IPS-NIHi11 (cell line): Measurements from ENCODE around the gene SLC9A8.
"Not testable (repeated sequence)": the region's sequence is repeated elsewhere in the genome, so short reads cannot be mapped to it uniquely, and the experiment has no call there.

ENCODE experiments used
- DNase-seq: peaks from one replicate; pipeline ENCODE4 v3.0.0; 2012; ENCODE audit warnings: mixed read lengths, low spot score

SLC9A8 gene

DNA sequence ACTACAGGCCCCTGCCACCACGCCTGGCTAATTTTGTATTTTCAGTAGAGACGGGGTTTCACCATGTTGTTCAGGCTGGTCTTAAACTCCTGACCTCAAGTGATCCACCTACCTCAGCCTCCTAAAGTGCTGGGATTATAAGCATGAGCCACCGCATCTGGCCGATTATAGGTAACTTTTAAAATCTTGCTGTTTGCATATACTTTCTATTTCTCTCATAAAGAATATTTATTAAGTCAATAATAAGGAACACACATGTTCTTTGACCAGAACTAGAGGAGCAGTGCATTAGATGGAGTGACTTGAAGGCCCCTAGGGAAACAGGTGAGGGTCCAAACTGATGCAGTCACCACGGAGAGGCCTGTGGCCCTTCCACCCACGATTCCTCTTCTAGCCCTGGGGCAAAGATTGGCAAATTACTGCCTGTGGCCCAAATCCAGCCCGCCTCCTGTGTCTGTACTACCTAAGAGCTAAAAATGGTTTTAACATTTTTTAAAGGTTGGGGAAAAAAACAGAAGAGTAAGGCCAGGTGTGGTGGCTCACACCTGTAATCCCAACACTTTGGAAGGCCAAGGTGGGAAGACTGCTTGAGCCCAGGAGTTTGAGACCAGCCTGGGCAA lies 83.0 kb downstream of the SLC9A8 start:
- DNase-seq, result not testable (repeated sequence)

DNA sequence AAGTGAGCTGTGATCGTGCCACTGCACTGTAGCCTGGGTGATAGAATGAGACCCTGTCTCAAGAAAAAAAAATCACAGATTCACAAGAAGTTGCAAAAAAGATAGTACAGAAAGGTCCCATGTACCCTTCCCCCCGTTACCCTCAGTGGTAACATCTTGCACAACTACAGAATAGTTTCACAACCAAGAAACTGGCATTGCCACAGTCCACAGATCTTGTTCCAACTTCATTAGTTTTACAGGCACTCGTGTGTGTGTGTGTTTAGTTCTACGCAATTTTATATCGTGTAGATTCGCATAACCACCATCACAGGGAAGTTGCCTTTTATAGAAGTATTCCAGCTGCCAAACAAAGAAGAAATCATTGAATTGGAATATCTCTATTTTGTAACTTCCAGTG lies 83.6 kb downstream of the SLC9A8 start:
- DNase-seq, result no peak

DNA sequence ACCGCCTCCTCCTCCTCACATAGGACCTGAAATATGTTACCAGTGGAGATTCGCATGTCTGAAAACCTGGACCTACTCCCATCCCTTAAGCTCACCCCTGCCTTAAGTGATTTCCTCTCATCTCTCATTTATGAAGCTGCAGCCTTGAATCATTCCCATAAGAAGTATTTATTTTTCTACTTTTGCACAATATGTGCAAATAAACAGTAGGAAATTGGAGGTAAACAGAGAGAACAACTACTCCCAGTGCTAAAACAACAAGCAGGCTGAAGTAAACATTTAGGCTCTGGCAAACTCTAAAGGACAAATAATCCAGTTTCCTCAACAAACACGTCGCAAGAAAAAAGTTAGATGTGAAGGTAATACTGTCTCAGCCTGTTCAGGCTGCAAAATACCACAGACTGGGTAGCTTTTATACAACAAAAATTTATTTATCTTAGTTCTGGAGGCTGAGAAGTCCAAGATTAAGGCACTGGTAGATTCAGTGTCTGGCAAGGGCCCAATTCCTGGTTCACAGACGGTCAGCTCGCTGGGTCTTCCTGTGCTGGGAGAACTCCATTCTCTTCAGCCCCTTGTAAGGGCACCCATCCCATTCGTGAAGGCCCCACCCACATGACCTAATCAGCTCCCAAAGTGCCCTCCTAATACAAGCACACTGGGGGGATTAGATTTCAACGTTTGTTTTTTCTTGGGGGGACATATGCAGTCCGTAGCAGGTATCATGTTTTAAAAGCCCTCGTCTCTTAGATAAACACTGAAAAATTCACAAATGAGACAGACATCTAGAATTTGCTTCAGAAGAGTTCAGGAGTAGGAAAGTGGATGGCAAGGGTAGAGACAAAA lies 87.1 kb downstream of the SLC9A8 start:
- DNase-seq, result no peak

DNA sequence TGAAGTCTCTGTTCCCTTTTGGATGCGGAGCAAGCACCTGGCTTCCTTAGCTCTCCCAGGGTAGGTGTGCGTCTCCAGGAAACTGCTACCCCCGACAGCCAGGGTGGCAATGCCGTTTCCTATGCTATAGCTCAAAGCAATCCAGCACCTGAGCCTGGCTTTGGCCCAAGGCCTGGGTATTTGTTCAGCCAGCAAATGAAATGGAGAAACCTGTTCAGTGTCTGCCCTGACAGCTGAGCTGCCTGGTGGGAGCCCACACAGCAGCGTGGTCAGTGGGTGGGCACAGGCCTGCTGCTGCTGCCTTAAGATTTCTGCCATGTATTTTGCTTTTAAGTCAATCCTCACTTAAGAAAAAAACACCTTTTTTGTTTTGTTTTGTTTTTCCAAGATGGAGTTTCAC lies 89.0 kb downstream of the SLC9A8 start:
- no peak for DNase-seq

DNA sequence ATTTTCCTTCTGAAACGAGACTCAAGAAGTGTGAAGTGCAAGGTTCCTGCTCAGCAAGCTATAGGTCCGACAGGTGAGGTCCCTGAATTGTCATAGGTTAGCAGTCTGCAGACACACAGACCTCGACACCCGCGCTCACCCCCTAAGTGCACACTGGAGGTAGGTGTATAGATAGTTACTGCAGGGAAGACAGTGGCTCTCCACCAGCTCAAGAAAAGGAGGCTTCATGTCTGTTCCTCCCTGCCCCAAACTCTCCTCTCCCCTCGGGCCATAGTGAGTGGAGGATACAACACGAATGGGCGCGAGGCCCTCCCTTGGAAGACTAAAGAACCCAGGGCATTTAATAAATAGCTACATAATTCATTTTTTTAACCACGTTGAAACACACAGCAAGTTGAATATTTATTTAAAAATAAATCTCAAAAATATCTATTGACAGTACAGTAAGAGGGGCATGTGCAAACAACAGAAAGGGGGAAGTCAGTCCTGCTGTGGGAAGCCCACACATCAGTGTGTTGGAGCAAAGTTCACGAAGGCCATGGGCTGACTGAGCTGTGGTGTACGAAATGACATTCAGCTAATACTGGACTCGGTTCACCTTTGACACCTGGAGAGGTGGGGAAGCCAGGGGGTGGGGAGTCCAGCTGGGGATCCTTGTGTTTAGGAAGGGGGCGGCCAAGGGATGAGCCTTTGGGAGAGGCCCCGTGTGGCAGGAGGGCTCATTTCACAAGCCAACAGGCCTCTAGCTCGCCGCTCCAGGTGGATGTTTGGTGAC lies 92.0 kb downstream of the SLC9A8 start:
- DNase-seq, result no peak

DNA sequence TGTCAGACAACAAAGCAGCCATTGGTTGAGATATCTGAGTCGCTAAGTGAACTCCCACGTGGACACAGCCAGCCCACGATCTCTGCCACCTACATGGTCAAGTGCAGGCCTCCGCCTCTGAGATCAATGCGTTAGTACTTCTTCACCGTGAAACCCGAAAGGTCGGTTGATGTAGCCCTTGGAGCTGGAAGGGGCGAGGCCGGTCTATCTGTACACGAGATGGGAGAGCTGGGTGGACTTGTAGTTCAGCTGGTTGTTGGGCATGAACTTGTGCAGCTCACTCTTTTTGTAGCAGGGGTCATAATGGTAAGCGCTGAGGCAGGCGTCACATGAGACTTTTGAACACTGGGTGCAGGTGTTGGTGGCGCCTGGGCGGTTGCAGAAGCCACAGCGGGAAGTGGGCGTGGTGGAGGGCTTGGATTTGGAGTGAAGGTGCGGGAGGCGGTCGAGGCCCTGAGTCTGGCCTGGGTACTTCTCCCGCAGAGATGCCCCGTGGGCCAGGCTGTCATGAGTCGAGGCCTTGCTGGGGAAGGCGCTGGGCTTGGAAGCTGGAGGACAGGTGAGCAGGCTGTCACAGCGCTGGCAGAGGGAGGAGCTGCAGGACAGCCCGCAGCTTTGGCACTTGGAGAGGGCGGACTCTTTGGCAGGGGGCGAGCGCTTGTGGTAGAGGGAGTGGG lies 92.9 kb downstream of the SLC9A8 start:
- no peak for DNase-seq

DNA sequence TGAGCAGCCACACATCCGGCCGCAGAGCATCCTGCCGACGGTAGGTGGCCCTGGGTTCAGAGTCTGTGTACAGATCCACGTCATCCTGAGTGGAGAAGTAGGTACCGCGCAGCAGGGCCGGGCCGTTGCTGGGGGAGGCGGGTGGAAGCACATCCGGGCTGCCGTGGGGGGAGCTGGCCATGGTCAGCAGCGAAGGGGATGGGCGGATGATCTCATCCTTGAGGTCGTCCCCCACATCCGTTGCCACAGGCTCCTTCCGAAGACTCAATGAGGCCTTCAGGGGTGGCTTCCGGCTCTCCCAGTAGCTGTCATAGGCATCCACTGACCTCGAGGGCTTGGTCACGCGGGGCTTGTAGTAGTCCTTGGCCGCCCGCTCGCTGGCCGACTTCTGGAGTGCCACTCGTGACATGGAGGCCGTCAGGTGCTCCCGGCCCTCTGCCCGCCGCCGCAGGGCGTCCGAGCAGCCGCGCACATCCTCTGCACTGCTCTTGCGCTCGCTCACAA lies 93.5 kb downstream of the SLC9A8 start:
- no peak for DNase-seq

DNA sequence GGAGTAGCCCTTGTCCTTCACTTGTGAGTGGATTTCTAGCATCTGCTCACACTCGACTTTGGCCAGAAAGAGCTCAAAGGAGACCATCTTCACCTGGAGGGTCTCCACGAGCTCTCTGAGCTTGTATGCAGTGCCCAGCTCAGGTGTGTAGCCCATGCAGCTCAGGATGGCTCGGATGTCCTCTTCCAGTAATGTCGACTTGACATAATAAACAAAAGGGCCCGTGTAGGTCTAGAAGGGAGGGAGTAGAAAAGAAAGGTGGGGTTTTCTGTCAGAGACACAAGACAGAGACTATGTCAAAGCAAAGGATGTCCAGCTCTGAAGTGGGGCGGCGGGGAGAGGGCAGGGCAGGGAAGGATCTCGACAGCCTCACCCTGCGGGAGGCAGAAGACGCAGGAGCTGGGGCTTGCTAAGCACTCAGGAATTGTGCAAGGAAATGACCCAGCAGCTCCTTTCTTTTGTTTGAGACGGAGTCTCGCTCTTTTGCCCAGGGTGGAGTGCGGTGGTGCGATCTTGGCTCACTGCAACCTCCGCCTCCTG lies 94.1 kb downstream of the SLC9A8 start:
- no peak for DNase-seq

DNA sequence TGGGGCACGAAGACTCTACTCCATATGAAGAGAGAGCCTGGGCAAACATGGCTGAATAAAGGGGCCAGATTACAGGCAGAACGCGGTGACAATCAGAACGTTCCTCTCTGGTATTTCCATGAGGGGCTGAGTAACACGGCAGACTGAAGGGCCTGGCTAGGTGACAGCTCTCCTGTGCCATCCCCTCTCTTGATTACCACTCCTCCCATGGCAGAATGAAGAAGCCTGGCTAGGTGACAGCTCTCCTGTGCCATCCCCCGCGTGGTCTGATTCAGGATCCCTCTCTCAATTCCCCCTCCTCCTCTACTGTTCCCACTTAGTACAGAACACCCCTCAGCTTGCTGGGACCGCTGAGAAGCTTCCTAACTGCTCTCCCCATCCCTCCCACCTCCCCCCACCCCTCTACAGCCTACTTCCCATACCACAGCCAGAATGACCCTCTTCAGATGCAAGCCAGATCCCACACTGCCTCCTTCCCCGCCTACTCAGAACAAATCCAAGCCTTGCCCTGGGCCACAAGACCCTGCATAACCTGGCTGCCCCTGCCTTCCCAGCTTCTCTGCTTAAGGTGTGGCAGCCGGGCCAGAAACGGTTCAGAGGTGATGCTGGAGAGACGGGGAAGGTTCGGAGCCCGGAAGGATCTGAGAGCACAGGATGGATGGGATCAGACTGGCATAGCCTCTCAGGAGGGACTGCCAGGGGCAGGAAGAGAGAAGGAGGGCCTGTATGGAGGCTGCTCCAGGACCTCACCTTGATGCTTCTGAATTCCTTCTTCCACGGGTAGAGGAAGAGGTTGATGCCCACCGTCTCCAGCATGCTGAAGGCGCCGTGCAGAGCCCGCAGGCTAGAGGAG lies 95.0 kb downstream of the SLC9A8 start:
- DNase-seq, result no peak

DNA sequence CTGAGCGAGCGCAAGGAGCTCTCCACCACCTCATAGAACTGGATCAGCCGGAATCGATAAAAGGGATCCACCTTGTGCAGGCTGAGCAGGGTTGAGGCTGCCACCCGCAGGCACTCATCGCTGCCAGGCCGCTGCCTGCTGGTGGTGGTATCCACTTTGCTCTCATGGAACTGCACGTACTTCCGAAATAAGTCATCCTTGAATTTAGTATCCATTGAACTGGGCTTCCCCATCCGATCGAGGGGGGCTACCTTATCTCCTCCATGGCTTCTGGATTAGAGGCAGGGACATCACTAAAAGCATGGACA lies 95.6 kb downstream of the SLC9A8 start:
- DNase-seq, result no peak

DNA sequence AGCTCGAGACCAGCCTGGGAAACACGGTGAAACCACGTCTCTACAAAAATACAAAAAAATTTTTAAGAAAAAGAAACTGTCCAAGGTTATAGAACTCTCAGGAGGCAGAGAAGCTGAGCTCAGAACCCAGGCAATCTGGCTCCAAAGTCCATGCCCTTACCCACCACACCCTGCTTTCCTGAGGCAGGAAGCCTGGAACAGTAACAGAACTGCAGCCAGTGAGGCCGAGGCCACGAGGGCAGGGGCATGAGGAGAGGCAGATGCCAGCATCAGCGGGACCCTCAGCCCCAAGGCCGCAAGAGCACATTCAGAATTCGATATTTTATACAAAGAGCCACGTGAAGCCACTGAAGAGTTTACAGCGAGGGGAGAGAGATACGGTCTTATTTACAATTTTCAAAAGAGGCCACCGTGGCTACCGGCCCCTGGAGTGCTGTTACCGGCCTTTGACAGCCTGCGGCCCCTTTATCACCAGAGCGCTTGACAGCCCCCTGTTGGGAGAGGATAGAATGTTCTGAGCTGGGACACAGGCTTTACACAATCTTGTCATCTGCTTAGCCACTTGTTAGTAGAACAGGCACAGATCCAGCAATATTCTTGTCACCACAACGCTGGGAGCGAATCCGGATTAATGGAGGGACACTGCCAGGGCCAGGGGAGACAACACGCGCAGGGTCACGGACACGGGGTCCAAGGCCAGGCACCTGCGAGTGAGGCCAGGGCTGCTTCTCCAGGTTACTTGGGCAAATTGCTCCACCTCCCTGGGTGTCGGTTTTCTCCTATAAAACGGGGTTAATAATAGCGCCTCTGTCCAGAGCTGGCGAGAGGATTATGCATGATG lies 97.1 kb downstream of the SLC9A8 start:
- DNase-seq, result no peak

DNA sequence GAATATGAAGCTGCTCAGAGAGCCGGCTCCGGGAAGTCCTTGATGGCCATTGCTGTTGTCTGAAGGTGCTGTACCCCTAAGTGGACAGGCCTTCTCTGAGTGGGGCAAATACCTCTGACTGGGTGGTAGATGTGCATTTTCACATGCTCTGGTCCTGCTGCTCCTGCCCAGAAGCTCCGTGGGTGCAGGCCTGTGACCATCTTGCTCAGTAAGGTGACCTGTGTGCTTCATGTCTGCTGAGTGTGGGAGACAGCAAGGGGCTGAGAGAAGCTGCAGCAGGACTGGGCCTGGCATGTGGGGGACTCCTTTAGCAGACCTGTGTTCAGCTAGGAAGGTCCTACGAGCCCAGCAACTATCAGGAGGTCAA lies 97.7 kb downstream of the SLC9A8 start:
- DNase-seq, result no peak

DNA sequence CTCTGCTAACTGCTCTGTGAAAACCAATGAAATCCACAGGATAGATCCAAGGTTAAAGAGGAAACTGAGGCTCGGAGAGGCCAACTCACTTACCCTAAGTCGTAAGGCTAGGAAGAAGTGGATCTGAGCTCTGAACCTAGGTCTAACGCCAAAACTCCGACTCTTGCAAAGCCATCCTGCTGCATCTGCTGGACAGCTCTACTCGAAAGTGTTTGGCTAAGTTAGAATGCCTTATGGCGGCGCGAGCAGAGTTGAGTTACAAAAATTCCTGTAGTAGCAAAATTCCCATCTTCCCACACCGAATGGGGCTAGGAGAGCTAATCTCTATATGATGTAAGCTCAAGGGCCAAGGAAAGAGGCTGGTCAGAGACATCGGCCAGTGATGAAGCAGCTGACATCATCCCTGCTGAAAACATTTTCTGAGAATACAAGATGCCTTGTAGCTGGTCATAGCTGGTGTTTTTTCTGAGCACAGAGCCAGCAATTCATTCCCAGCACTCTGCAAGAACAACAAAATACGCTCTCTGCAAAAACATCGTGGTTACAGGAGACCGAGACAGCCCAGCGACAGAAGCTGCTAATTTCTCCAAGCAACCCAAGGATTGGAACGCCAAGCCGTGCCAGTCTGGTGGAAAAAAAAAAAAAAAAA lies 100.9 kb downstream of the SLC9A8 start:
- DNase-seq, result no peak

DNA sequence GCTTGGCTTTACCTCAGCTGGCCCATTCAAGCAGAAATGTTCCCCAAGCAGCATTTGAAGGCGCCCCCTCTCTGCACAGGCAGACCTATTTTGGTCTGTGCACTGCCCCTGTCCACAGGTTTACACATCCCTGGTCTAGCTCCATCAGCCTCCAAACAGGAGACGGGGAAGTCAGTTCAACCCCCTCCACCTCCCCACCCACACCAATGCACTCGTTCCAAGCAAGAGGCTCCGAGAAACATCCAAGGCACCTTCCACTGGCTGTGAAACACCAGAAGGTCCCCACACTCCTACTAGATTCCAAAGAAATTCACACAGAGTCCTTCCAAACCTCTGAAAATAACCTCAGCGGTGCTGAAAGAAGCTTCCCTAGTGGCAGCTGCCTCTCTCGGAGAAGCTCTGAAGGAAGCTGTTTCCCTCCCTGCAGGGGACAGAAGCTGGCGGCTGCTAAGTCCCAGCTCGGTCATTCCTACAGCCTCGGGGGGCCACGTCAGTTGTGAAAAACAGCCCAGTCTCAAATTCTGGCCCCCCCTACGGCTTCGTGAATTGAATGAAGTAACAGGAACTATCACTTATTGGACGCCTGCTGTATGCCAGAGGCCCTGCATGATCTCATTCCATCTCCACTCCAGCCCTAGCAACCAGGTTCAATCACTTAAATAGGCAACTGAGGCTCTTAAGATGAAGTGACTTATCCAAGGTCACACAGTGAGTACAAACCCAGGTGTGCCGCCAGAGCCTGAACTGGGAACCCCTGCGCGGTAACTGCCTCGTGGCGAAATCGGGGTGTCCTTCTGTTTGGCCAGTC lies 101.9 kb downstream of the SLC9A8 start:
- no peak for DNase-seq

DNA sequence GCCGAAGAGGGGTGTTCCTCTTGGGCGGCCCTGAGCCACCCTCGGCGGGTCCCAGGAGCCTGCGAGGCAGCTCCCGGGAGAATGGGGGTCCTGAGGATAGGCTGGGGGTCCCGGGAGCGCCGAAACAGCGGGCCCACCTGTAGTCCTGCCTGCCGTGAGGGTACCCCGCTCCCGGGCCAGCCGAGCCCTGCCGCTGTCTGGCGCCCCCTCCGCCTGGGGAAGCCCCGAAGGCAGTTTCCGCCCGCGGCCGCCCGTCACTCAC lies 102.4 kb downstream of the SLC9A8 start:
- DNase-seq, result no peak

DNA sequence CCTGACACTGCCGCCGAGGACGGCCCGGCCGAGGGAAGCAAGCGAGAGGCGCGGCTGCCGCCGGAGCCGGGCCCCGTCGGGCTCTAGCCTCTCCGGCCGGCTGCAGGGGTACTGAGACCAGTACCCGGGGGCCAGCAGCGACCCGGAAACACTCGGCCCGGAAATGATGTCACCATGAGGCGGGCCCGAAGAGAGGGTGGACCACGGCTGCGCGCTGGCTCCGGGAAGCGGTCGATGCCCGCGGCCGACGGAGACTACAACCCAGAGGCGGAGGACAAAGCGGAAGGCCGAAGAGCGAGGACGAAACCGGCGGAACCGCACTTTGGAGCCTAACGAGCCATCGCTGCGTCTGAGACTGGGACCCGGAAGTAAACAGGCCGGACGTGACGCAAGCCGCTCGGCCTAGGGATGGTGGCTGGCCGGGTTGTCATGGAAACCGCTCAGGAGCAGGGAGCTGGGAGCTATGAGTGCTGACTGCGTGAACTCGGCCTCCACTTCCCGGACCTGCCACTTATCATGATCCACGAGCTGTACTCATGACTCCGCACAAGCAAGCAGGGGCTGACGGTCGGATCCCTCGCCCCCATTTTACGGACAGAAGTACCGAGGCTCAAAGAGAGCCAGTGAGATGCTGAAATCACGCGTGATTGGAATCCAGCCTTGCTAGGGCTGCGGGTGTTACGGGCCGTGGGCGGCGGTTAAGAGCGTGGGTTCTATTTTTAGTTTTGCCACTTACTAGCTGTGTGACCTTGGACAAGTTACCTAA lies 102.9 kb downstream of the SLC9A8 start, which contains the start of gene SPATA2:
Gene SPATA2, minus strand, starts transcription at position 150 of the 766 bp plus-strand sequence. CDS start 7,039 bp downstream, outside the sequence.
- peak; percentile 97 for DNase-seq

DNA sequence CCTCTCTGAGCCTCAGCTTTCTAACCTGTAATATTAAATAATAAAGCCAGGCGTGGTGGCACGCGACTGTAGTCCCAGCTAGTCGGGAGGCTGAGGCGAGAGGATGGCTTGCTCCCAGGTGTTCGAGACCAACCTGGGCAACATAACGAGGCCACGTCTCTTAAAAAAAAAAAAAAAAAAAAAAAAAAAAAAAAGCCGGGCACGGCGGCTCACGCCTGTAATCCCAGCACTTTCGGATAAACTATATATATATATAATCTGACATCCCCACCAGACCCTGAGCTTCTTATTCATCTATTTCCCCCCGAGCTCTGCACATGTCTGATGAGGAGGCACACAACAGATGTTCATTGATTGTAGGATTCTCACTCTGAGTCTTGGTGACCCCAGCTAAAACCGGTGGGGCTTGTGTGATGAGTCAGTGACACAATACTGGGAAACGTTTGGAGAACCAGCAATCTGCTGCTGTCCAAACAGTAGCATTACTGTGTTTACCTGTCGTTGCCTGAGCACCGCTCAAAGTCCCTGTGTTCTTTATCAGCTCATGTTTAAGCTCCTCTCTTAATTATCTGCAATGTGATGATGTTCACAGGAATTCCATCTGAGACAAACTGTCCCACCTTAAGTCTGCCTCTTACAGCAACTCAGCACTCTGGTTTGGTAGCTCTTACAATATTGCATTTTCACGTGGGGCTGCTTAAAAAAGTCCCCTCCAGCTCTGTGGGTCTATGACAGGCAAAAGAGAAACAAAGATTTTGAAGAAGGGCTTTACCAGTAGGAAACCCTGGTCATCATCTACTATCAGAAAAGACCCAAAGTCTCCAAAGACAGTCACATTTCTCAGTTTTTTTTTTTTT lies 103.7 kb downstream of the SLC9A8 start:
- DNase-seq, result no peak
